Neural cell (in vitro differentiated cells): ENCODE measurements around the gene HDAC4.

Experiments used
- EP300 ChIP-seq: fragments of 450-650 bp; conservative IDR thresholded peaks from 2 replicates; pipeline ENCODE4 v1.6.1; 2014; ENCODE audit warnings: antibody characterized with exemption, mild to moderate bottlenecking, moderate library complexity; ENCODE audit not compliant: poor library complexity, severe bottlenecking
- EZH2 ChIP-seq: fragments of 200-600, 300-800 bp; shearing (Covaris generic), sonication (generic); IDR thresholded peaks from 2 replicates; pipeline ENCODE4 v1.6.1; 2014; ENCODE audit warnings: antibody characterized with exemption, low read length, borderline replicate concordance, mild to moderate bottlenecking; ENCODE audit not compliant: insufficient read depth, poor library complexity, severe bottlenecking
- POLR2AphosphoS5 ChIP-seq: IDR thresholded peaks from 2 replicates; pipeline ENCODE4 v1.6.1; 2012
- TAF1 ChIP-seq: IDR thresholded peaks from 2 replicates; pipeline ENCODE4 v1.6.1; 2012; ENCODE audit warnings: low read depth
- TF ChIP-seq, protein P1 (sequence below): fragments of 450-650 bp; IDR thresholded peaks from 2 replicates; pipeline ENCODE4 v1.5.1; 2014; ENCODE audit warnings: antibody characterized with exemption, mild to moderate bottlenecking, moderate library complexity; ENCODE audit not compliant: poor library complexity, severe bottlenecking

DNA sequence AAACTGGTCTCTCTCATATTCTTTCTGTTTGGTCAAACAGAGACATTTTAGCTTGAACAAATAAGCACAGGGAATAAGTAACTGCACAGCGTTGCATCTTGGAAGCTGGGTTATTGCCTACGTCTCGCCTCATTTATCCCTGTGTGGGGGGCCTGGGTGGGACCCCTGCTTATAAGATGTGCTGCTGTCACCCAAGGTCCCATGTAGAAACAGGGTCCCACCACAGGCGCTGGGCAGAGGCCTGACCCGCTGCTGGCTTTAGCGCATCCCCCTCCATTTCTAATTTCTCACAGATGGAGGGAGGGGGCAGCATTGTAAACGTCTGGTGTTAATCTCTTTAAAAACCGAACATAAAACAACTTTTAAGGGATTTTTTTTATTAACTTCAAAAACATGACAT, 207.8 kb downstream of the HDAC4 start:
- TF ChIP-seq, protein P1, sequence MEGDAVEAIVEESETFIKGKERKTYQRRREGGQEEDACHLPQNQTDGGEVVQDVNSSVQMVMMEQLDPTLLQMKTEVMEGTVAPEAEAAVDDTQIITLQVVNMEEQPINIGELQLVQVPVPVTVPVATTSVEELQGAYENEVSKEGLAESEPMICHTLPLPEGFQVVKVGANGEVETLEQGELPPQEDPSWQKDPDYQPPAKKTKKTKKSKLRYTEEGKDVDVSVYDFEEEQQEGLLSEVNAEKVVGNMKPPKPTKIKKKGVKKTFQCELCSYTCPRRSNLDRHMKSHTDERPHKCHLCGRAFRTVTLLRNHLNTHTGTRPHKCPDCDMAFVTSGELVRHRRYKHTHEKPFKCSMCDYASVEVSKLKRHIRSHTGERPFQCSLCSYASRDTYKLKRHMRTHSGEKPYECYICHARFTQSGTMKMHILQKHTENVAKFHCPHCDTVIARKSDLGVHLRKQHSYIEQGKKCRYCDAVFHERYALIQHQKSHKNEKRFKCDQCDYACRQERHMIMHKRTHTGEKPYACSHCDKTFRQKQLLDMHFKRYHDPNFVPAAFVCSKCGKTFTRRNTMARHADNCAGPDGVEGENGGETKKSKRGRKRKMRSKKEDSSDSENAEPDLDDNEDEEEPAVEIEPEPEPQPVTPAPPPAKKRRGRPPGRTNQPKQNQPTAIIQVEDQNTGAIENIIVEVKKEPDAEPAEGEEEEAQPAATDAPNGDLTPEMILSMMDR = no peak
- no peak for TF ChIP-seq EZH2
- TF ChIP-seq POLR2AphosphoS5 = no peak
- TF ChIP-seq EP300 = no peak
- TF ChIP-seq TAF1 = no peak
